Measurements from ENCODE around the gene OR10J5. TPM values are rescaled to one million over a fixed set of nuclear protein-coding genes. Genes with fewer than 3 reads are reported as not detected.

The OR10J5 gene
- polyA plus RNA-seq, 2 of the 4 experiments (the other 2 are of a cell fraction) = not detected

DNA sequence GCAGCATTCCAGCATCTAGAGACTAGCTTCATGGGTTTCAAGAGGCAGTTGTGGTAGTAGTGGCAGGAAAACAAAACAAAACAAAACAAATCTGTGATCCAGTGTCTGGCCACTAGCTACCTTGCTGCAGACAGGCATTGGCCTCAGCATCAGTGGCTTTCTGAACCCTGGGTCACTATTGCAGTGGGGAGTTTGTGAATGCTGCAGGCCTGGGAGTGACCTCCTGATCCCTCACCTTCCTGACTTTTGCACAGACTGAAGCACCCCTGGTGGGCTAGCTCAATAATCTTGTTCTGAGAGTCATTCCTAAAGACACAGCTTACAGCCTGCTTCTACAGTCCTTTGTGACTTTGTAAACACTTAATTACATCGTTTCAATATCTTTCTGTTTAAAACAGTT, 26.9 kb upstream of the OR10J5 start:
- H3K9me3 ChIP-seq = peaks cover 5% of the 10 kb centered on the region; the same call in 1 of the 3 replicates
- no peak for FAIRE-seq
- no peaks in the 10 kb centered on the region for H3K4me1 ChIP-seq
- H3K4me3 ChIP-seq = no peak overlapping the region
- WGBS (ENCODE audit: missing lambda C conversion rate) = 3% methylated on average over 1 of the region's 1 CpG
- DNase-seq (ENCODE audit: low read depth in 1 of 2, low spot score in 1 of 2) = no peak
- no peak overlapping the region for H3K27ac ChIP-seq
- H3K4me2 ChIP-seq = no peak overlapping the region
- TF ChIP-seq EHF (CRISPR knock-in tag; IDR thresholded peaks at IDR 0.05) (no peak), MYC (IDR thresholded peaks at IDR 0.05; ENCODE audit: borderline replicate concordance, low read length) (no peak), RNF2 (IDR thresholded peaks at IDR 0.05; ENCODE audit: borderline replicate concordance, low read depth) (no peak), ZNF302 (CRISPR knock-in tag; IDR thresholded peaks at IDR 0.05) (no peak), ZC3H11A (IDR thresholded peaks at IDR 0.05) (no peak), ZFP36 (IDR thresholded peaks at IDR 0.05; ENCODE audit: borderline replicate concordance, partially characterized antibody) (no peak)
- ChIA-PET POLR2A (no interaction called here), CTCF (no interaction called here)
- ATAC-seq = no peak

DNA sequence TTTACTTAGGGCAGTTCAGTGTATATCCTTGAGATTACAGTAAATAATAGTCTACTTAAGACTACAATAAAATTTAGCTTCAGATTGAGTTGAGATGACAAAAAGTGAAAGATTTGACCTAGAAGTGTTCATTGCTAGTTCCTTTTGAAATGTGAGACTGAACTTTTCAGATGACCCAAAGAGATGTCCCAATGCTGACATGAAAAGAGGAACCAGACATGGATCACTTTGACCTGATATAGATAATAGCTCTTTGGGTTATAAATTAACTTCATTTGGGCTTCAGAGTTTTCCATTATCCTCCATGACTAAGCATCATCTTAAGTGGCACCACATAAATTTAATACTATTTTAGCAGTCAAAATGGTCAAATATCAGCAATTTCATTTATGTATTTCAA, 25.7 kb upstream of the OR10J5 start:
- DNase-seq (ENCODE audit: low read depth in 1 of 2, low spot score in 1 of 2) (no peak), FAIRE-seq (no peak), ATAC-seq (no peak)
- TF ChIP-seq KDM5A (IDR thresholded peaks at IDR 0.05) (no peak), TP53 (CRISPR knock-in tag; IDR thresholded peaks at IDR 0.05) (no peak)
- Histone ChIP-seq H3K4me1 (no peaks in the 10 kb centered on the region), H3K4me2 (no peak overlapping the region), H3K9me3 (peaks cover 5% of the 10 kb centered on the region; the same call in 1 of the 3 replicates), H3K4me3 (no peak overlapping the region), H3K27ac (no peak overlapping the region)
- POLR2A ChIA-PET = no interaction called here
- CTCF ChIA-PET = no interaction called here

DNA sequence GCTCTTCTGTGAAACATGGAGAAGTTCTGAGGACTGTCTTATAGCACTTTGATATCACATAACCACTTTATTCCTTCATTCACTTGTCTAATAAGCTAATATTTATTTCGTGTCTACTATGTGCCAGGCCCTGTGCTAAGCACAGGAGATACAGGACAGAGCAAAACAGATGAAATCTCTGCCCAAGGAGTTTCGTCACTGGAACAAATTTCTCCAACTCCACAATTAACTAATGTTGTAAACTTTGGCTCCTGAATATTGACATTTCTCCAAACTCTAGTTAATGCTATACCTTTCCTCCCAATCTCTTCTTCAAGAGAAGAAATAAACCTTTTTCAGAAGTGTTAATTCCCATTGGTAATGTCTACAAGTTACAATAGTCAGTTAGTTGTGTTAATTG, 24.8 kb upstream of the OR10J5 start:
- 32% methylated on average over 2 of the region's 2 CpGs for WGBS (ENCODE audit: missing lambda C conversion rate)
- no peak overlapping the region for H3K4me2 ChIP-seq
- H3K4me3 ChIP-seq = no peak overlapping the region
- CTCF ChIA-PET = no interaction called here
- H3K27ac ChIP-seq = no peak overlapping the region
- ATAC-seq (no peak), DNase-seq (ENCODE audit: low read depth in 1 of 2, low spot score in 1 of 2) (no peak), FAIRE-seq (no peak)
- POLR2A ChIA-PET = no interaction called here
- TF ChIP-seq ESRRA (IDR thresholded peaks at IDR 0.05; ENCODE audit: borderline replicate concordance, low read length) (no peak), POLR2A (IDR thresholded peaks at IDR 0.05; ENCODE audit: low read length) (no peak), FOXS1 (CRISPR knock-in tag; IDR thresholded peaks at IDR 0.05) (no peak), ZFP36 (IDR thresholded peaks at IDR 0.05; ENCODE audit: borderline replicate concordance, partially characterized antibody) (no peak), RAD21 (conservative IDR thresholded peaks at IDR 0.05 in 1 of 2, IDR thresholded peaks at IDR 0.05 in 1 of 2) (no peak), KDM1A (IDR thresholded peaks at IDR 0.05; ENCODE audit: low read depth) (no peak), POLR2AphosphoS2 (conservative IDR thresholded peaks at IDR 0.05; ENCODE audit: low read length) (no peak), PHF8 (IDR thresholded peaks at IDR 0.05; ENCODE audit: borderline replicate concordance, low read depth) (no peak)
- TF ChIP-seq, protein P1, sequence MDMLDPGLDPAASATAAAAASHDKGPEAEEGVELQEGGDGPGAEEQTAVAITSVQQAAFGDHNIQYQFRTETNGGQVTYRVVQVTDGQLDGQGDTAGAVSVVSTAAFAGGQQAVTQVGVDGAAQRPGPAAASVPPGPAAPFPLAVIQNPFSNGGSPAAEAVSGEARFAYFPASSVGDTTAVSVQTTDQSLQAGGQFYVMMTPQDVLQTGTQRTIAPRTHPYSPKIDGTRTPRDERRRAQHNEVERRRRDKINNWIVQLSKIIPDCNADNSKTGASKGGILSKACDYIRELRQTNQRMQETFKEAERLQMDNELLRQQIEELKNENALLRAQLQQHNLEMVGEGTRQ (IDR thresholded peaks at IDR 0.05) = no peak
- no peaks in the 10 kb centered on the region for H3K4me1 ChIP-seq
- peaks cover 4% of the 10 kb centered on the region; the same call in 1 of the 3 replicates for H3K9me3 ChIP-seq

DNA sequence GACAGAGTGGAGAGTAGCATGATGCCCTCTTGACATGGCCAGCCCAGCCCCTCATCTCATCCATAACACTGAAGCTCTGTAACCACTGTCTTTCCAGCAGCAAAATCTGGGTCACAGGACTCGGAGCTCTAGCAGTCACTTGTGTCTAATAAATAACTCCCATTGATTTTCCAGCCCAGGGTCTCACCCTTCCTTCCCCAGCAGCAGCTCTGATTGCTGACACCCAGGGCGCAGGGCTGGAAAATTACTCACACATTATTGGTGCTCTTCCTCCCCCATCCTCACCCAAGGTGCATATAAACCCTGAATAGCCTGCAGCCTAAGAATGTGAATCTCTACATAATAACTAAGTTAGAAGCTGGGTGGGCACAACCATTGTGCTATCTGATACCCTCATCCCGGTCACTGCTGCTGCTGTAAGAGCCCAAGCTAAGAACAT, 21.1 kb upstream of the OR10J5 start:
- FAIRE-seq (no peak), ATAC-seq (no peak), DNase-seq (ENCODE audit: low read depth in 1 of 2, low spot score in 1 of 2) (no peak)
- no peaks in the 10 kb centered on the region for H3K4me1 ChIP-seq
- no peak overlapping the region for H3K4me3 ChIP-seq
- 15% methylated on average over 3 of the region's 3 CpGs for WGBS (ENCODE audit: missing lambda C conversion rate)
- ChIA-PET CTCF (no interaction called here), POLR2A (no interaction called here)
- no peaks in the 10 kb centered on the region for H3K9me3 ChIP-seq
- TF ChIP-seq, protein P2, sequence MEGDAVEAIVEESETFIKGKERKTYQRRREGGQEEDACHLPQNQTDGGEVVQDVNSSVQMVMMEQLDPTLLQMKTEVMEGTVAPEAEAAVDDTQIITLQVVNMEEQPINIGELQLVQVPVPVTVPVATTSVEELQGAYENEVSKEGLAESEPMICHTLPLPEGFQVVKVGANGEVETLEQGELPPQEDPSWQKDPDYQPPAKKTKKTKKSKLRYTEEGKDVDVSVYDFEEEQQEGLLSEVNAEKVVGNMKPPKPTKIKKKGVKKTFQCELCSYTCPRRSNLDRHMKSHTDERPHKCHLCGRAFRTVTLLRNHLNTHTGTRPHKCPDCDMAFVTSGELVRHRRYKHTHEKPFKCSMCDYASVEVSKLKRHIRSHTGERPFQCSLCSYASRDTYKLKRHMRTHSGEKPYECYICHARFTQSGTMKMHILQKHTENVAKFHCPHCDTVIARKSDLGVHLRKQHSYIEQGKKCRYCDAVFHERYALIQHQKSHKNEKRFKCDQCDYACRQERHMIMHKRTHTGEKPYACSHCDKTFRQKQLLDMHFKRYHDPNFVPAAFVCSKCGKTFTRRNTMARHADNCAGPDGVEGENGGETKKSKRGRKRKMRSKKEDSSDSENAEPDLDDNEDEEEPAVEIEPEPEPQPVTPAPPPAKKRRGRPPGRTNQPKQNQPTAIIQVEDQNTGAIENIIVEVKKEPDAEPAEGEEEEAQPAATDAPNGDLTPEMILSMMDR (IDR thresholded peaks at IDR 0.05) = no peak
- TF ChIP-seq, protein P1 (IDR thresholded peaks at IDR 0.05) = no peak
- no peak for TF ChIP-seq HEYL (CRISPR knock-in tag; IDR thresholded peaks at IDR 0.05)
- TF ChIP-seq FOSL2 (IDR thresholded peaks at IDR 0.05) = no peak
- TF ChIP-seq FOSL2 (CRISPR knock-in tag; IDR thresholded peaks at IDR 0.05) = no peak
- no peak overlapping the region for H3K4me2 ChIP-seq
- no peak overlapping the region for H3K27ac ChIP-seq
